ENCODE results near the gene ZNF75A. TPM values are rescaled to one million over a fixed set of nuclear protein-coding genes. Genes with fewer than 3 reads are reported as not detected.

Gene ZNF75A
- total and polyA plus RNA-seq, 9 of the 15 experiments (the other 6 are each of a cell fraction or from before 2014, with no cell fraction given) = 7.2 to 24.5 (median 17.1) TPM

DNA sequence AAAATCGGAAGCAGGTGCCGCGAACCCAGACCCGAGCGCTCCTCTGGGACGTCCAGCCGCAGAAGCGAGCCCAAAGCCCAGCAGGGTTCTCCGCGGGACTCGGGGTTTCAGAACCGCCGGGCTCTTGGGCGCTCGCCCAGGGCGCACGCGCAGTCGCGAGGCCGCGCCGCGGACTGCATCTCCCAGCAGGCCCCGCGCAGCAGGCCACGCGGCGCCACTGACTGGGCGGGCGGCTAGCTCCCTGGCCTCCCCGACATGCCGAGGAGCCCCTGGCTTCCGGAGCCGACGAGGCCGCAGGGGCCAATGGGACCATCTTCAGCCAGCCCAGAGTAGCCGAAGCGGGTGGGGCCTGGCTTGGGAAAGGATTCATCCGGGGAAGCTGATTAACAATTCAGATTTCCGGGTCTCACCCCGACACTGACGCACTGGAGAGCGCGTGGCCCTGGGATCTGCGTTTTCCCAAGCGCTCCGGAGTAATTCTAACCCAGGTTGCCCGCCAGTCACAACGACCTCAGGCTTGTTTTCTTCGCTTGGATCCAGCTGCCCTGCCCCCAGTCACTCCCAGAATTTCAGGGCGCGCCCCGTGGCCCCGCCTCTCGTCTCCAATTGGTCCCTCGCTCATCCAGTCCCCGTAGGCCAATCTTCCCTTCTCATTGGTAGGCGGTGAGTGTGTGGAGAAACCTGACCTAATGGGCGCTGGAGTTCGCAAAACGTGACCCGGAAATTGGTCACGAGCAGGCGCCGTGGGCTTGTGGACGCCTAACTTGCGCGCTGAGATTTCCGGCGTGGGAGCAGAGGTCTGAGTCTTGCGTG is 22.4 kb upstream of the ZNF75A start, which contains the start of gene ZNF263 (continued):
- TF ChIP-seq MEF2D (tag; conservative IDR thresholded peaks at IDR 0.05; ENCODE audit: low read depth) = no peak
- TF ChIP-seq, protein P1, sequence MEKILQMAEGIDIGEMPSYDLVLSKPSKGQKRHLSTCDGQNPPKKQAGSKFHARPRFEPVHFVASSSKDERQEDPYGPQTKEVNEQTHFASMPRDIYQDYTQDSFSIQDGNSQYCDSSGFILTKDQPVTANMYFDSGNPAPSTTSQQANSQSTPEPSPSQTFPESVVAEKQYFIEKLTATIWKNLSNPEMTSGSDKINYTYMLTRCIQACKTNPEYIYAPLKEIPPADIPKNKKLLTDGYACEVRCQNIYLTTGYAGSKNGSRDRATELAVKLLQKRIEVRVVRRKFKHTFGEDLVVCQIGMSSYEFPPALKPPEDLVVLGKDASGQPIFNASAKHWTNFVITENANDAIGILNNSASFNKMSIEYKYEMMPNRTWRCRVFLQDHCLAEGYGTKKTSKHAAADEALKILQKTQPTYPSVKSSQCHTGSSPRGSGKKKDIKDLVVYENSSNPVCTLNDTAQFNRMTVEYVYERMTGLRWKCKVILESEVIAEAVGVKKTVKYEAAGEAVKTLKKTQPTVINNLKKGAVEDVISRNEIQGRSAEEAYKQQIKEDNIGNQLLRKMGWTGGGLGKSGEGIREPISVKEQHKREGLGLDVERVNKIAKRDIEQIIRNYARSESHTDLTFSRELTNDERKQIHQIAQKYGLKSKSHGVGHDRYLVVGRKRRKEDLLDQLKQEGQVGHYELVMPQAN (IDR thresholded peaks at IDR 0.05; ENCODE audit: borderline replicate concordance) = peak; percentile 72; the same call in 1 of the 2 replicates
- TF ChIP-seq HMG20A (CRISPR knock-in tag; conservative IDR thresholded peaks at IDR 0.05) = no peak
- no peak for TF ChIP-seq ZNF436 (CRISPR knock-in tag; IDR thresholded peaks at IDR 0.05)
- no peak for TF ChIP-seq ETS2 (tag; IDR thresholded peaks at IDR 0.05; ENCODE audit: borderline replicate concordance, poor library complexity, severe bottlenecking)
- TF ChIP-seq, protein P2, sequence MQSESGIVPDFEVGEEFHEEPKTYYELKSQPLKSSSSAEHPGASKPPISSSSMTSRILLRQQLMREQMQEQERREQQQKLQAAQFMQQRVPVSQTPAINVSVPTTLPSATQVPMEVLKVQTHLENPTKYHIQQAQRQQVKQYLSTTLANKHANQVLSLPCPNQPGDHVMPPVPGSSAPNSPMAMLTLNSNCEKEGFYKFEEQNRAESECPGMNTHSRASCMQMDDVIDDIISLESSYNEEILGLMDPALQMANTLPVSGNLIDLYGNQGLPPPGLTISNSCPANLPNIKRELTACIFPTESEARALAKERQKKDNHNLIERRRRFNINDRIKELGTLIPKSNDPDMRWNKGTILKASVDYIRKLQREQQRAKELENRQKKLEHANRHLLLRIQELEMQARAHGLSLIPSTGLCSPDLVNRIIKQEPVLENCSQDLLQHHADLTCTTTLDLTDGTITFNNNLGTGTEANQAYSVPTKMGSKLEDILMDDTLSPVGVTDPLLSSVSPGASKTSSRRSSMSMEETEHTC (IDR thresholded peaks at IDR 0.05) = no peak
- no peak for TF ChIP-seq HMG20B (CRISPR knock-in tag; IDR thresholded peaks at IDR 0.05)
- TF ChIP-seq, protein P3, sequence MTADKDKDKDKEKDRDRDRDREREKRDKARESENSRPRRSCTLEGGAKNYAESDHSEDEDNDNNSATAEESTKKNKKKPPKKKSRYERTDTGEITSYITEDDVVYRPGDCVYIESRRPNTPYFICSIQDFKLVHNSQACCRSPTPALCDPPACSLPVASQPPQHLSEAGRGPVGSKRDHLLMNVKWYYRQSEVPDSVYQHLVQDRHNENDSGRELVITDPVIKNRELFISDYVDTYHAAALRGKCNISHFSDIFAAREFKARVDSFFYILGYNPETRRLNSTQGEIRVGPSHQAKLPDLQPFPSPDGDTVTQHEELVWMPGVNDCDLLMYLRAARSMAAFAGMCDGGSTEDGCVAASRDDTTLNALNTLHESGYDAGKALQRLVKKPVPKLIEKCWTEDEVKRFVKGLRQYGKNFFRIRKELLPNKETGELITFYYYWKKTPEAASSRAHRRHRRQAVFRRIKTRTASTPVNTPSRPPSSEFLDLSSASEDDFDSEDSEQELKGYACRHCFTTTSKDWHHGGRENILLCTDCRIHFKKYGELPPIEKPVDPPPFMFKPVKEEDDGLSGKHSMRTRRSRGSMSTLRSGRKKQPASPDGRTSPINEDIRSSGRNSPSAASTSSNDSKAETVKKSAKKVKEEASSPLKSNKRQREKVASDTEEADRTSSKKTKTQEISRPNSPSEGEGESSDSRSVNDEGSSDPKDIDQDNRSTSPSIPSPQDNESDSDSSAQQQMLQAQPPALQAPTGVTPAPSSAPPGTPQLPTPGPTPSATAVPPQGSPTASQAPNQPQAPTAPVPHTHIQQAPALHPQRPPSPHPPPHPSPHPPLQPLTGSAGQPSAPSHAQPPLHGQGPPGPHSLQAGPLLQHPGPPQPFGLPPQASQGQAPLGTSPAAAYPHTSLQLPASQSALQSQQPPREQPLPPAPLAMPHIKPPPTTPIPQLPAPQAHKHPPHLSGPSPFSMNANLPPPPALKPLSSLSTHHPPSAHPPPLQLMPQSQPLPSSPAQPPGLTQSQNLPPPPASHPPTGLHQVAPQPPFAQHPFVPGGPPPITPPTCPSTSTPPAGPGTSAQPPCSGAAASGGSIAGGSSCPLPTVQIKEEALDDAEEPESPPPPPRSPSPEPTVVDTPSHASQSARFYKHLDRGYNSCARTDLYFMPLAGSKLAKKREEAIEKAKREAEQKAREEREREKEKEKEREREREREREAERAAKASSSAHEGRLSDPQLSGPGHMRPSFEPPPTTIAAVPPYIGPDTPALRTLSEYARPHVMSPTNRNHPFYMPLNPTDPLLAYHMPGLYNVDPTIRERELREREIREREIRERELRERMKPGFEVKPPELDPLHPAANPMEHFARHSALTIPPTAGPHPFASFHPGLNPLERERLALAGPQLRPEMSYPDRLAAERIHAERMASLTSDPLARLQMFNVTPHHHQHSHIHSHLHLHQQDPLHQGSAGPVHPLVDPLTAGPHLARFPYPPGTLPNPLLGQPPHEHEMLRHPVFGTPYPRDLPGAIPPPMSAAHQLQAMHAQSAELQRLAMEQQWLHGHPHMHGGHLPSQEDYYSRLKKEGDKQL (CRISPR knock-in tag; IDR thresholded peaks at IDR 0.05; ENCODE audit: borderline replicate concordance) = no peak
- TF ChIP-seq ILF3 (IDR thresholded peaks at IDR 0.05; ENCODE audit: borderline replicate concordance) = no peak
- TF ChIP-seq ZC3H4 (CRISPR knock-in tag; IDR thresholded peaks at IDR 0.05; ENCODE audit: borderline replicate concordance) = no peak
- TF ChIP-seq TGIF2 (CRISPR knock-in tag; IDR thresholded peaks at IDR 0.05) = no peak
- TF ChIP-seq RBM14 (IDR thresholded peaks at IDR 0.05; ENCODE audit: borderline replicate concordance, insufficient read depth, low read depth, low read length) = no peak
- no peak; the same call in none of the 2 replicates for TF ChIP-seq PML (IDR thresholded peaks at IDR 0.05; ENCODE audit: low read length)
- TF ChIP-seq BRCA1 (IDR thresholded peaks at IDR 0.05) = no peak
- no peak for TF ChIP-seq BRCA1 (CRISPR knock-in tag; IDR thresholded peaks at IDR 0.05)
- no peak for TF ChIP-seq NUFIP1 (IDR thresholded peaks at IDR 0.05; ENCODE audit: partially characterized antibody)
- 0 out of 2 replicates have a peak, but pooled peaks have one; percentile 37 for TF ChIP-seq ZBED1 (IDR thresholded peaks at IDR 0.05)
- TF ChIP-seq, protein P4, sequence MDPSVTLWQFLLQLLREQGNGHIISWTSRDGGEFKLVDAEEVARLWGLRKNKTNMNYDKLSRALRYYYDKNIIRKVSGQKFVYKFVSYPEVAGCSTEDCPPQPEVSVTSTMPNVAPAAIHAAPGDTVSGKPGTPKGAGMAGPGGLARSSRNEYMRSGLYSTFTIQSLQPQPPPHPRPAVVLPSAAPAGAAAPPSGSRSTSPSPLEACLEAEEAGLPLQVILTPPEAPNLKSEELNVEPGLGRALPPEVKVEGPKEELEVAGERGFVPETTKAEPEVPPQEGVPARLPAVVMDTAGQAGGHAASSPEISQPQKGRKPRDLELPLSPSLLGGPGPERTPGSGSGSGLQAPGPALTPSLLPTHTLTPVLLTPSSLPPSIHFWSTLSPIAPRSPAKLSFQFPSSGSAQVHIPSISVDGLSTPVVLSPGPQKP (CRISPR knock-in tag; IDR thresholded peaks at IDR 0.05) = no peak
